H1 (cell line): ENCODE results near the gene CACNA1D. TPM values are rescaled to one million over a fixed set of nuclear protein-coding genes. Genes with fewer than 3 reads are reported as not detected.

Source experiments
- CTCF ChIA-PET: fragments of 300-600 bp; sonication (Branson Sonifier 250); formaldehyde crosslinking; loops from one replicate; lab custom pipeline; 2021; ENCODE audit not compliant: partially characterized antibody; lab: Charles Lee
- POLR2A ChIA-PET: fragments of 300-600 bp; sonication (Branson Sonifier 250); formaldehyde crosslinking; loops from one replicate; lab custom pipeline; 2021; ENCODE audit warnings: inconsistent platforms; ENCODE audit not compliant: partially characterized antibody; lab: Charles Lee
- DNase-seq, 2 experiments: peaks; one replicate each; pipeline versions ENCODE4 v3.0.0 to v3.0.0-alpha.2; 2010 to 2022; ENCODE audit warnings: low spot score in 2 of 2, low read depth in 1 of 2, mixed read lengths in 1 of 2
- FAIRE-seq: peaks from 2 replicates; lab custom pipeline; 2011; peaks lifted over from hg19 to GRCh38; lab: Jason Lieb, UNC
- H2AFZ ChIP-seq: 2 replicates; pipeline ENCODE4 v1.8.1; 2012; ENCODE audit warnings: low read length, inconsistent platforms
- H2AK5ac ChIP-seq: 2 replicates; pipeline ENCODE4 v1.6.1; 2013; ENCODE audit warnings: low read depth, low read length
- H2BK120ac ChIP-seq: replicated peaks from 2 replicates; pipeline ENCODE3; 2013; ENCODE audit warnings: low read depth, low read length, inconsistent platforms
- H2BK12ac ChIP-seq: 2 replicates; pipeline ENCODE4 v1.6.1; 2013; ENCODE audit warnings: low read depth, low read length
- H2BK15ac ChIP-seq: 2 replicates; pipeline ENCODE4 v1.6.1; 2013; ENCODE audit warnings: low read length
- H2BK20ac ChIP-seq: 2 replicates; pipeline ENCODE4 v1.6.1; 2013; ENCODE audit warnings: low read length
- H2BK5ac ChIP-seq: 2 replicates; pipeline ENCODE4 v1.6.1; 2013; ENCODE audit warnings: low read depth, low read length
- H3K14ac ChIP-seq: 2 replicates; pipeline ENCODE4 v1.6.1; 2013; ENCODE audit warnings: inconsistent platforms; ENCODE audit not compliant: insufficient read length
- H3K18ac ChIP-seq: 2 replicates; pipeline ENCODE4 v1.6.1; 2013; ENCODE audit warnings: low read length; ENCODE audit errors: extremely low read depth
- H3K23ac ChIP-seq: 2 replicates; pipeline ENCODE4 v1.6.1; 2013; ENCODE audit warnings: inconsistent platforms; ENCODE audit not compliant: insufficient read length
- H3K23me2 ChIP-seq: 2 replicates; pipeline ENCODE4 v1.6.1; 2013; ENCODE audit warnings: low read depth, low read length
- H3K27ac ChIP-seq: 2 replicates; pipeline ENCODE4 v1.6.1; 2011; ENCODE audit warnings: low read depth, low read length, inconsistent platforms
- H3K27me3 ChIP-seq, 4 experiments: replicated peaks in 1 of 4; 1 replicate in 1 of 4; 2 replicates in 3 of 4; pipeline versions ENCODE4 v1.6.1 to v1.8.1; 2011 to 2013; ENCODE audit warnings: low read length in 3 of 4, mild to moderate bottlenecking in 3 of 4, inconsistent platforms in 2 of 4, mixed read lengths in 2 of 4, moderate library complexity in 1 of 4; ENCODE audit not compliant: control insufficient read depth in 3 of 4, insufficient read depth in 3 of 4; ENCODE audit errors: extremely low read depth in 1 of 4
- H3K36me3 ChIP-seq, 4 experiments: 2 replicates each; pipeline versions ENCODE4 v1.6.1 to v1.8.1; 2011 to 2013; ENCODE audit warnings: mild to moderate bottlenecking in 4 of 4, low read length in 3 of 4, moderate library complexity in 2 of 4, control low read depth in 1 of 4, inconsistent platforms in 1 of 4; ENCODE audit not compliant: insufficient read depth in 4 of 4, control insufficient read depth in 2 of 4
- H3K4ac ChIP-seq: replicated peaks from 2 replicates; pipeline ENCODE3; 2013; ENCODE audit warnings: low read length, low read depth, mixed read lengths, inconsistent platforms; ENCODE audit not compliant: insufficient read length
- H3K4me1 ChIP-seq, 4 experiments: replicated peaks in 1 of 4; 1 replicate in 1 of 4; 2 replicates in 3 of 4; pipeline versions ENCODE4 v1.6.1 to v1.8.1; 2011 to 2013; ENCODE audit warnings: low read length in 3 of 4, inconsistent platforms in 2 of 4, mixed read lengths in 1 of 4; ENCODE audit not compliant: insufficient read depth in 4 of 4, control insufficient read depth in 3 of 4
- H3K4me2 ChIP-seq, 2 experiments: 2 replicates each; pipeline versions ENCODE4 v1.6.1 to v1.8.1; 2011 to 2013; ENCODE audit warnings: low read depth in 2 of 2, low read length in 2 of 2, control low read depth in 1 of 2, inconsistent platforms in 1 of 2, mild to moderate bottlenecking in 1 of 2; ENCODE audit not compliant: insufficient read depth in 1 of 2
- H3K4me3 ChIP-seq, 4 experiments: fragments of 200-600, 300-600 bp in 1 of 4; sonication (generic), shearing (Covaris generic), sonication (Bioruptor Twin) in 1 of 4; 2 replicates each; pipeline versions ENCODE4 v1.5.1 to v1.8.1; 2011 to 2016; ENCODE audit warnings: low read length in 4 of 4, low read depth in 3 of 4, control low read depth in 2 of 4, inconsistent platforms in 2 of 4, mild to moderate bottlenecking in 2 of 4, mixed read lengths in 1 of 4, moderate library complexity in 1 of 4; ENCODE audit not compliant: insufficient read depth in 2 of 4; ENCODE audit errors: extremely low read depth in 1 of 4
- H3K56ac ChIP-seq: replicated peaks from 2 replicates; pipeline ENCODE3; 2013; ENCODE audit warnings: low read depth, mild to moderate bottlenecking, mixed read lengths, low read length, inconsistent platforms; ENCODE audit not compliant: insufficient read length
- H3K79me1 ChIP-seq: 2 replicates; pipeline ENCODE4 v1.6.1; 2013; ENCODE audit warnings: low read depth, low read length, control low read depth
- H3K79me2 ChIP-seq, 2 experiments: 2 replicates each; pipeline versions ENCODE4 v1.6.1 to v1.8.1; 2012 to 2013; ENCODE audit warnings: low read length in 2 of 2, mild to moderate bottlenecking in 2 of 2, inconsistent platforms in 1 of 2; ENCODE audit not compliant: insufficient read depth in 2 of 2, control insufficient read depth in 1 of 2
- H3K9ac ChIP-seq, 4 experiments: replicated peaks in 1 of 4; 1 replicate in 1 of 4; 2 replicates in 3 of 4; pipeline versions ENCODE4 v1.6.1 to v1.8.1; 2011 to 2013; ENCODE audit warnings: low read depth in 3 of 4, low read length in 3 of 4, control low read depth in 2 of 4, mild to moderate bottlenecking in 2 of 4, moderate library complexity in 2 of 4, inconsistent platforms in 1 of 4; ENCODE audit errors: extremely low read depth in 1 of 4
- H3K9me3 ChIP-seq, 2 experiments: 2 replicates each; pipeline versions ENCODE4 v1.6.1 to v1.8.1; 2012 to 2013; ENCODE audit warnings: mild to moderate bottlenecking in 2 of 2, moderate library complexity in 2 of 2, control low read depth in 1 of 2, inconsistent platforms in 1 of 2, low read depth in 1 of 2, low read length in 1 of 2, mixed read lengths in 1 of 2; ENCODE audit not compliant: insufficient read depth in 2 of 2
- H4K20me1 ChIP-seq, 2 experiments: replicated peaks in 1 of 2; 2 replicates each; pipeline versions ENCODE3 to v1.8.1; 2011 to 2013; ENCODE audit warnings: inconsistent platforms in 2 of 2, low read length in 2 of 2, mild to moderate bottlenecking in 1 of 2; ENCODE audit not compliant: insufficient read depth in 2 of 2, control insufficient read depth in 1 of 2
- H4K5ac ChIP-seq: 2 replicates; pipeline ENCODE4 v1.6.1; 2013; ENCODE audit warnings: low read length, low read depth, mixed read lengths, inconsistent platforms; ENCODE audit not compliant: insufficient read length
- H4K8ac ChIP-seq: 2 replicates; pipeline ENCODE4 v1.8.0; 2013; ENCODE audit warnings: mild to moderate bottlenecking, moderate library complexity, low read length, inconsistent platforms; ENCODE audit not compliant: insufficient read depth; ENCODE audit errors: extremely low read depth
- H4K91ac ChIP-seq: replicated peaks from 2 replicates; pipeline ENCODE3; 2013; ENCODE audit warnings: low read length, mixed read lengths, inconsistent platforms; ENCODE audit not compliant: insufficient read length
- BCL11A ChIP-seq, 2 experiments: IDR thresholded peaks; one replicate each; pipeline ENCODE4 v1.6.1; 2011; ENCODE audit warnings: low read depth in 2 of 2, low read length in 2 of 2, mild to moderate bottlenecking in 2 of 2
- CBX8 ChIP-seq: fragments of 300-800, 300-1000 bp; sonication (generic); IDR thresholded peaks from 2 replicates; pipeline ENCODE4 v1.7.1; 2016; ENCODE audit warnings: low read depth, low read length, borderline replicate concordance
- CTCF ChIP-seq, 3 experiments: IDR thresholded peaks; 1 replicate in 2 of 3; 2 replicates in 1 of 3; pipeline versions ENCODE4 v1.5.1 to v1.6.1; 2011; ENCODE audit warnings: low read length in 3 of 3, mild to moderate bottlenecking in 3 of 3, inconsistent platforms in 2 of 3, low read depth in 1 of 3, moderate library complexity in 1 of 3; ENCODE audit not compliant: insufficient read depth in 1 of 3; ENCODE audit errors: control extremely low read depth in 1 of 3
- RAD21 ChIP-seq, 2 experiments: IDR thresholded peaks in 1 of 2; conservative IDR thresholded peaks in 1 of 2; 2 replicates each; pipeline ENCODE4 v1.6.1; 2011; ENCODE audit warnings: low read depth in 2 of 2, low read length in 2 of 2, improper control_type of control experiment in 1 of 2, inconsistent platforms in 1 of 2, mild to moderate bottlenecking in 1 of 2, moderate library complexity in 1 of 2
- WGBS, 2 experiments: shearing (Covaris generic) in 1 of 2; methylation state at CpG; one replicate each; pipeline versions ENCODE4 v1.1.6 to v1.1.7; 2013 to 2015; ENCODE audit warnings: low lambda C conversion rate in 2 of 2, mixed read lengths in 2 of 2, inconsistent platforms in 1 of 2, low coverage in 1 of 2, missing lambda C conversion rate in 1 of 2; ENCODE audit not compliant: insufficient replicate concordance in 2 of 2, insufficient coverage in 1 of 2, insufficient read length in 1 of 2; ENCODE audit errors: extremely low coverage in 1 of 2, missing lambda C conversion rate in 1 of 2; 5-methylcytosine and 5-hydroxymethylcytosine counted together
- polyA plus RNA-seq, 7 experiments: library from polyadenylated mRNA; depleted of rRNA in 3 of 7; stranded (reverse) in 5 of 7; unstranded in 2 of 7; fragments of >200 nt in 5 of 7; fragments of 200-250 nt in 2 of 7; gene quantifications; 1 replicate in 5 of 7; 2 replicates in 1 of 7; 4 replicates in 1 of 7; pipeline versions ENCODE4 v1.2.1 to v1.2.3, GENCODE V29; 2011 to 2013; ENCODE audit warnings: missing spikeins in 2 of 7, mixed read lengths in 2 of 7
- total RNA-seq: library from RNA; stranded (reverse); fragmentation: NEBNext Ultra II Directional; extraction: Animal tissue kit (Norgen Biotek cat#: 25700); gene quantifications from 2 replicates; pipeline ENCODE4 v1.2.1, GENCODE V29; 2021

The CACNA1D gene
- total and polyA plus RNA-seq, 2 of the 8 experiments (the other 6 are each of a cell fraction or from before 2014, with no cell fraction given): 2.0 to 2.9 TPM

GRCh38 chr3:53812434-53812833 lies 318.0 kb downstream of the CACNA1D start:
- H3K27ac ChIP-seq: no peak overlapping the region
- no peak overlapping the region for H3K4me2 ChIP-seq

More at GRCh38 chr3:53812434-53812833, 318.0 kb downstream of the CACNA1D start:
- H2BK12ac ChIP-seq: no peak overlapping the region
- no peaks in the 10 kb centered on the region for H3K79me2 ChIP-seq
- no peak overlapping the region for H2BK20ac ChIP-seq
- H4K91ac ChIP-seq: no peak overlapping the region
- no peaks in the 10 kb centered on the region for H3K9me3 ChIP-seq
- H3K4ac ChIP-seq: no peak overlapping the region
- no peaks in the 10 kb centered on the region for H3K23me2 ChIP-seq
- FAIRE-seq (peak; percentile 68), DNase-seq (no peak)
- no peak overlapping the region for H3K23ac ChIP-seq
- no peak overlapping the region for H3K56ac ChIP-seq
- CTCF ChIA-PET: interaction anchor here (0.6 to 1.3 kb wide), 5 partner anchors 9 to 142 kb away, joined by 3 read pairs; no protein-coding TSS in a partner anchor
- no peak overlapping the region for H2AK5ac ChIP-seq
- no peak overlapping the region for H3K4me3 ChIP-seq
- 68% methylated on average over 4 of the region's 4 CpGs; no CpG with 5 or more reads in 1 of the 2 experiments for WGBS, 2 experiments
- H4K5ac ChIP-seq: no peak overlapping the region
- no peak overlapping the region for H2AFZ ChIP-seq
- no peak overlapping the region for H3K9ac ChIP-seq
- no peak overlapping the region for H2BK15ac ChIP-seq
- POLR2A ChIA-PET: no interaction called here
- H3K14ac ChIP-seq: no peak overlapping the region
- no peaks in the 10 kb centered on the region; a peak in 1 of 7 replicates for H3K4me1 ChIP-seq
- H2BK5ac ChIP-seq: no peak overlapping the region
- no peaks in the 10 kb centered on the region for H3K79me1 ChIP-seq
- H3K27me3 ChIP-seq: no peaks in the 10 kb centered on the region
- peaks cover 0 to 6% of the 10 kb centered on the region in 2 experiments for H4K20me1 ChIP-seq
- H2BK120ac ChIP-seq: no peak overlapping the region
- no peak overlapping the region for H3K18ac ChIP-seq
- no peak overlapping the region for H4K8ac ChIP-seq
- TF ChIP-seq CBX8 (no peak), CTCF (IDR thresholded peaks at IDR 0.05; ENCODE audit: control extremely low read depth in 1 of 3, insufficient read depth in 1 of 3, low read depth in 1 of 3, low read length in 3 of 3) (peak in 2 of 3 experiments; percentile 25 to 52; a peak in 3 of 4 replicates), RAD21 (IDR thresholded peaks at IDR 0.05 in 1 of 2, conservative IDR thresholded peaks at IDR 0.05 in 1 of 2; ENCODE audit: low read depth in 2 of 2, low read length in 2 of 2) (peak; percentile 42 to 57), BCL11A (IDR thresholded peaks at IDR 0.05; ENCODE audit: low read depth in 2 of 2, low read length in 2 of 2) (no peak)
- H3K36me3 ChIP-seq: peaks cover 0 to 4% (median 0%) of the 10 kb centered on the region in 4 experiments; a peak in 2 of 8 replicates
